Measurements from ENCODE around the gene MROH9.

GRCh38 chr1:171107262-171107940, 172.1 kb downstream of the MROH9 start:
- TF ChIP-seq CTCF (IDR thresholded peaks at IDR 0.05 in 8 of 11, conservative IDR thresholded peaks at IDR 0.05 in 3 of 11), result no peak
- TF ChIP-seq POLR2A (IDR thresholded peaks at IDR 0.05), result no peak
